Measurements from ENCODE around the gene DAPK2.

DAPK2 gene

GRCh38 chr15:63861946-63862517, 184.3 kb downstream of the DAPK2 start:
- DNase-seq (ENCODE audit: low read depth): no peak

DNA sequence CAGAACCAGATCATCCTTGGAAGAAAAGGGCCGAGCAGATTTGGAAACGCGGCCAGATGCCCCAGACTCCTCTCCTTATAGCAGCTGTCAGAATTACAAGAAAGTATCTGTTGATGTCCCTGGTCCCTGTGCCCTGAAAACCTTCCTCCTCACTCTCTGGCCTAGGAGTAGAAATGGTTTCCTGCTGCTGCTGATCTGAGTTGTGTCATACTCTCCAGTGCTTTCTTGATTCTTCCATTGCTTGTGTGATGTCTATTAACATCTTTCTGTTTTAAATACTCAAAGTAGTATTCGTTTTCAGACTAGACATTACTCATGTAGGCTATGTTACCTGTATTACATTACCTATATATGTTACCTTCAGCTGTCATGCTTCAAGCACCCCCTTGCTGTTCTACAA, 185.7 kb downstream of the DAPK2 start:
- no peak for DNase-seq (ENCODE audit: low read depth)

DNA sequence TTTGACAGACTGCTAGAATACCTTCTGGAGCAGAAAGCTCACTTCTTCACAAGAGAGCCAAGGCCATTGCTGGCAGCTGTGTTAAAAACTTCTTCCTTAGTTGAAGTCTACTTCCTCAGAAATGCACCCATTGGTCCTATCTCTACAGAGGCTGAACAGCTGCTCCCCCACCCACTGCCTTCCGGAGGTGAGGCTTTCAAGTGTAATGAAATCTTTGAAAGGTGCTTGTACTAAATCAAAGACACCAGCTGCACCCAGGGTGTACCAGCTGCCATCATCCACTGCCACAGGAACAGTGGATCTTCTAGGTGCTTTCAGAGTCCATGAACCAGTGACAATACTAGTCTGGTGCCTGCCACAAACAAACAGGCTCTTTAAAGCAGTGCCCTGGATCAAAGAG, 186.1 kb downstream of the DAPK2 start:
- DNase-seq (ENCODE audit: low read depth): no peak

DNA sequence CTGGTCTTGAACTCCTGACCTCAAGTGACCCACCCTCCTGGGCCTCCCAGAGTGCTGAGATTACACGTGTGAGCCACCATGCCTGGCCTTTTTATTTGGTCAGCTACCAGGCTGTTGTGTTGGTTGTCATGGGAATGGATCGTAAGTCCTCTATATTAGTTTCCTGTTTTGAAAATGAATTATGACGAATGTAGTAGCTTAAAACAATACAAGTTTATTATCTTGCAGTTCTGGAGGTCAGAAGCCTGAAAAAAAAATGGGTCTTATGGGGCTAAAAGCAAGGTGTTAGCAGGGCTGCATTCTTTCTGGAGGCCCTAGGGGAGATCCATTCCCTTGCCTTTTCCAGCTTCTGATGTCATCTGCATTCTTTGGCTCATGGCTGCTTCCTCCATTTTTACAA, 187.4 kb downstream of the DAPK2 start:
- peak; percentile 85 for DNase-seq (ENCODE audit: low read depth)

DNA sequence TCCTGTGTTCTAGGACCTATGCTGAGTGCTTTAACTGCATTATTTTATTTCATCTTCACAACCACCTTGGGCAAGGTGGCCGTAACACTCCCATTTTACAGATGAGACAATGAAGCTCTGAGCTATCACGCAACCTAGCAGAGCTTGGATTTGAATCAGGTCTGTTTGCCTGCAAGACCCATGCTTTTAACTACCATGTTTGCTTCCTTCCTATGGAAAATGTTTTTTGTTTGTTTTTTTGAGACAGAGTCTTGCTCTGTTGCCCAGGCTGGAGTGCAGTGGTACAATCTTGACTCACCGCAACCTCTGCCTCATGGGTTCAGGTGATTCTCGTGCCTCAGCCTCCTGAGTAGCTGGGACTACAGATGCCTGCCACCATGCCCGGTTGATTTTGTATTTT, 187.8 kb downstream of the DAPK2 start:
- DNase-seq (ENCODE audit: low read depth): no peak

DNA sequence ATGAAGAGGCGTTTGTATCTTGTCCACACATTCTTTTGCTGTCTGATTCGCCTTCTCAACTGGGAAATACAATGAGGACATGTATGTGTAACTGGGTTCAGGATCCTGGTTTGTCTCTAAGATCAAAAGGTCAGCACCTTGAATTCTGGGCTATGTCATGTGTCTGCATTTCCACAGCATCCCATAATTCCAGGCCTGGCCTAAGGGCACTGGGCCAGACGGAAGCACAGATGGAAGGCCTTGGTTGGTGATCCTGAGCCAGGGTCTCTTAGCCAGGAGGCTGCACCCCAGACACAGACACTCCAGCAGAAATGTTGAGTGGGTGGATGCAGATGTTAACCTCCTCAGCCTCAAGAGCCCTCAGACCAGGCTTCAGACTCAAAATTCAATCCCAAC, 188.8 kb downstream of the DAPK2 start:
- no peak for DNase-seq (ENCODE audit: low read depth)
